Gastrocnemius medialis (tissue), 4 donors: ENCODE results near the gene BRAF.

Experiments
- POLR2A ChIP-seq, 2 donors: fragments of 450-650 bp; IDR thresholded peaks; one replicate each; pipeline ENCODE4 v1.6.1; 2017; ENCODE audit warnings: antibody characterized with exemption in 2 of 2, mild to moderate bottlenecking in 2 of 2, moderate library complexity in 2 of 2
- TF ChIP-seq, protein P1 (sequence below), 5 experiments: fragments of 450-650 bp in 3 of 5; fragments of 200-600 bp in 2 of 5; sonication (generic) in 2 of 5; IDR thresholded peaks in 4 of 5; conservative IDR thresholded peaks in 1 of 5; 1 replicate in 4 of 5; 2 replicates in 1 of 5; pipeline ENCODE4 v1.5.1; 2016 to 2019; ENCODE audit warnings: antibody characterized with exemption in 5 of 5, mild to moderate bottlenecking in 3 of 5, moderate library complexity in 3 of 5

DNA sequence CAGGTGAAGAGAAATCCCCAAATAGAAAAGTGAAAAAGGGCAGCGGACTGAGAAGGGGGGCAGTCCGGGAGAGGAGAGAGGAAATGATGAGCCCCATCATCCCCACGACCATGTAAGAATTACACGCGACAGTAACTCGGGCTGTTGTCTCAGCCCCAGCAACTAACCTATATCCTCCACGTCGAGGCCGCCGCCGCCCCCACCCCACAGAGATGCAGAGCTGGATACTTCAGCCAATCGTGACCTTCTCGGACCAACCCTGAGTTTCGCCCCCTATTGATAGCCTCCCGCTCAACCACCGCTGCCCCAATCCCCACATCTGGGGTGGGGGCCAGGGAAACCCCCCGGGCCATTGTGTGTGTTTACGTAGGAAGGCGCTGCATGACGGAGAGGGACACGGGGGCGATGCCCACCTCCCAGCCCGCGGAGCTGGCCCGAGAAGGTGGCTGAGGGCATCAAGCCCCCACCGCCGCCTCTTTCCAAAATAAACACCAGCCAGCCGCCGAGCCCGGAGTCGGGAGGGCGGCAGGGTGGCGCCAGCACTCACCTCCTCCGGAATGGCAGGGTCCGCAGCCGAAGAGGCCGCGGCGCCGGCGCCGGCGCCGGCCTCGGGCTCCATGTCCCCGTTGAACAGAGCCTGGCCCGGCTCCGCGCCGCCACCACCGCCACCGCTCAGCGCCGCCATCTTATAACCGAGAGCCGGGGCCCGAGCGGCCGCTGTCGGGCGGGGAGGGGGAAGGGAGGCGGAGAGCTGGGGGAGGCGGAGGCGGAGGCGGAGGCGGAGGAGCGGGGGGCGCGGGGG is 509 bp downstream of the BRAF start:
- TF ChIP-seq, protein P1, sequence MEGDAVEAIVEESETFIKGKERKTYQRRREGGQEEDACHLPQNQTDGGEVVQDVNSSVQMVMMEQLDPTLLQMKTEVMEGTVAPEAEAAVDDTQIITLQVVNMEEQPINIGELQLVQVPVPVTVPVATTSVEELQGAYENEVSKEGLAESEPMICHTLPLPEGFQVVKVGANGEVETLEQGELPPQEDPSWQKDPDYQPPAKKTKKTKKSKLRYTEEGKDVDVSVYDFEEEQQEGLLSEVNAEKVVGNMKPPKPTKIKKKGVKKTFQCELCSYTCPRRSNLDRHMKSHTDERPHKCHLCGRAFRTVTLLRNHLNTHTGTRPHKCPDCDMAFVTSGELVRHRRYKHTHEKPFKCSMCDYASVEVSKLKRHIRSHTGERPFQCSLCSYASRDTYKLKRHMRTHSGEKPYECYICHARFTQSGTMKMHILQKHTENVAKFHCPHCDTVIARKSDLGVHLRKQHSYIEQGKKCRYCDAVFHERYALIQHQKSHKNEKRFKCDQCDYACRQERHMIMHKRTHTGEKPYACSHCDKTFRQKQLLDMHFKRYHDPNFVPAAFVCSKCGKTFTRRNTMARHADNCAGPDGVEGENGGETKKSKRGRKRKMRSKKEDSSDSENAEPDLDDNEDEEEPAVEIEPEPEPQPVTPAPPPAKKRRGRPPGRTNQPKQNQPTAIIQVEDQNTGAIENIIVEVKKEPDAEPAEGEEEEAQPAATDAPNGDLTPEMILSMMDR (IDR thresholded peaks at IDR 0.05 in 4 of 5, conservative IDR thresholded peaks at IDR 0.05 in 1 of 5) = peak in 3 of 5 experiments; percentile 44 to 61 (median 49)
- peak; percentile 23 to 27 for TF ChIP-seq POLR2A (IDR thresholded peaks at IDR 0.05)
